Osteoblast (primary cell): ENCODE data around the gene MYT1. TPM values are rescaled to one million over a fixed set of nuclear protein-coding genes. Genes with fewer than 3 reads are reported as not detected.
A peak's percentile ranks its signal among the peaks of the same experiment; 100 is the strongest.
"Not testable (repeated sequence)": the region's sequence is repeated elsewhere in the genome, so short reads cannot be mapped to it uniquely, and the experiment has no call there.

ENCODE experiments used
- DNase-seq: peaks from one replicate; pipeline ENCODE4 v3.0.0; 2011; ENCODE audit warnings: low spot score, mixed read lengths; ENCODE audit not compliant: insufficient read length; ENCODE audit errors: missing footprints
- H2AFZ ChIP-seq: 2 replicates; pipeline ENCODE4 v1.6.0; 2011; ENCODE audit warnings: mild to moderate bottlenecking, low read length
- H3K27ac ChIP-seq: 2 replicates; pipeline ENCODE4 v1.5.1; 2011; ENCODE audit warnings: mild to moderate bottlenecking, low read depth, low read length, moderate library complexity
- H3K27me3 ChIP-seq: 2 replicates; pipeline ENCODE4 v1.6.0; 2012; ENCODE audit warnings: mild to moderate bottlenecking, control low read depth, inconsistent platforms, low read length, moderate library complexity; ENCODE audit not compliant: insufficient read depth
- H3K36me3 ChIP-seq: 2 replicates; pipeline ENCODE4 v1.5.1; 2011; ENCODE audit warnings: mild to moderate bottlenecking, low read length, control low read depth, moderate library complexity; ENCODE audit not compliant: insufficient read depth
- H3K4me1 ChIP-seq: 2 replicates; pipeline ENCODE4 v1.5.1; 2011; ENCODE audit warnings: mild to moderate bottlenecking, low read length, control low read depth, moderate library complexity; ENCODE audit not compliant: insufficient read depth
- H3K4me2 ChIP-seq: 2 replicates; pipeline ENCODE4 v1.6.0; 2011; ENCODE audit warnings: mild to moderate bottlenecking, low read length; ENCODE audit not compliant: insufficient read depth
- H3K4me3 ChIP-seq: fragments of 200-600 bp; sonication (generic); 3 replicates; pipeline ENCODE4 v1.5.1; 2012; ENCODE audit warnings: mild to moderate bottlenecking, low read length, inconsistent platforms; ENCODE audit not compliant: insufficient read depth
- H3K79me2 ChIP-seq: 2 replicates; pipeline ENCODE4 v1.6.0; 2012; ENCODE audit warnings: mild to moderate bottlenecking, low read length, control low read depth, inconsistent platforms; ENCODE audit not compliant: insufficient read depth
- H3K9me3 ChIP-seq: 2 replicates; pipeline ENCODE4 v1.5.1; 2011; ENCODE audit warnings: low read depth, low read length, control low read depth
- H4K20me1 ChIP-seq: 2 replicates; pipeline ENCODE4 v1.6.0; 2012; ENCODE audit warnings: mild to moderate bottlenecking, low read length, control low read depth; ENCODE audit not compliant: insufficient read depth
- total RNA-seq: library from RNA; depleted of rRNA; stranded (reverse); fragments of >200 nt; gene quantifications from 2 replicates; pipeline ENCODE4 v1.2.3, GENCODE V29; 2012
- TF ChIP-seq, protein P1 (sequence below): IDR thresholded peaks from 2 replicates; pipeline ENCODE4 v1.5.1; 2011; ENCODE audit warnings: mild to moderate bottlenecking, low read depth, low read length, moderate library complexity; ENCODE audit errors: extremely low read depth

Gene MYT1
- total RNA-seq, 1 donor: not detected

DNA sequence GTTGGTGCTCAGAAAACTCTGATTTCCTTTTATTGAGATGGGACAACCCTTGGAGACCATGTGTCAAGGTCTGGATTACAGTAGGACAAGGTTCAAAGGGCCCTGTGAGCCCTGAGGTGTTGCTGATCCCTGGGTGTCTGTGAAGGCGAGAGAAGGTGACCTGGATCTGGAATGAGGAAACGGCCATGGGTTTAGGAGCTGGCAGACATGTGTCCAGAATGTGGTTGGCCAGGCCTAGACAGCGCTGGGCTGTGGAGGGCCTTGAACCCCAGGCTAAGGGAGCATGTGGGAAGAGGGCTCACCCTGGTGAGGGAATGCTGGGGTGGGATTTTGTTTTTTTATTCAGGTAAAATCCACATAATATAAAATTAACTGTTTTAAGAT lies 116.2 kb downstream of the MYT1 start:
- no peaks in the 10 kb centered on the region for H4K20me1 ChIP-seq
- H3K9me3 ChIP-seq: no peaks in the 10 kb centered on the region
- no peaks in the 10 kb centered on the region for H3K4me1 ChIP-seq
- H3K27ac ChIP-seq: no peak overlapping the region
- TF ChIP-seq, protein P1, sequence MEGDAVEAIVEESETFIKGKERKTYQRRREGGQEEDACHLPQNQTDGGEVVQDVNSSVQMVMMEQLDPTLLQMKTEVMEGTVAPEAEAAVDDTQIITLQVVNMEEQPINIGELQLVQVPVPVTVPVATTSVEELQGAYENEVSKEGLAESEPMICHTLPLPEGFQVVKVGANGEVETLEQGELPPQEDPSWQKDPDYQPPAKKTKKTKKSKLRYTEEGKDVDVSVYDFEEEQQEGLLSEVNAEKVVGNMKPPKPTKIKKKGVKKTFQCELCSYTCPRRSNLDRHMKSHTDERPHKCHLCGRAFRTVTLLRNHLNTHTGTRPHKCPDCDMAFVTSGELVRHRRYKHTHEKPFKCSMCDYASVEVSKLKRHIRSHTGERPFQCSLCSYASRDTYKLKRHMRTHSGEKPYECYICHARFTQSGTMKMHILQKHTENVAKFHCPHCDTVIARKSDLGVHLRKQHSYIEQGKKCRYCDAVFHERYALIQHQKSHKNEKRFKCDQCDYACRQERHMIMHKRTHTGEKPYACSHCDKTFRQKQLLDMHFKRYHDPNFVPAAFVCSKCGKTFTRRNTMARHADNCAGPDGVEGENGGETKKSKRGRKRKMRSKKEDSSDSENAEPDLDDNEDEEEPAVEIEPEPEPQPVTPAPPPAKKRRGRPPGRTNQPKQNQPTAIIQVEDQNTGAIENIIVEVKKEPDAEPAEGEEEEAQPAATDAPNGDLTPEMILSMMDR: no peak
- no peak overlapping the region for H2AFZ ChIP-seq
- DNase-seq: no peak
- H3K4me3 ChIP-seq: no peak overlapping the region
- H3K79me2 ChIP-seq: no peaks in the 10 kb centered on the region
- no peak overlapping the region for H3K4me2 ChIP-seq
- H3K36me3 ChIP-seq: no peaks in the 10 kb centered on the region
- H3K27me3 ChIP-seq: peaks cover 3% of the 10 kb centered on the region

DNA sequence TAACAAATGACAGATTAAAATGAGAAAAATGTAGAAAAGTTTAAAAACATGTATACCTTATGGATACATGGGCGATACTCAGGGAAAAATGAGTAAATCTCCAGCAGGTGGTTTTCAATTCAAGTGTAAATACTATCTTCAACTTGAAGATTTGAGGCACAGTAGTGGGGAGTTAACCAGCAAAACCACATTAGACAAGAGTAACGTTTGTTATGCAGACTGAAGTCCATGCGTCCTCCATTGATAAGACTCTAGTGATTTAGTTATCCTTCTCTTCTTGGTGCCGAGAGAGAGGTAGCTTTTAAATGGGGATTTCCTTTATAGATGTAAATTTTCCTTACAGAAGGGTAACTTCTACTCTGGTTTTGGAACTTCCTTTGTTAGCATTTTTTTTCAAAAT lies 119.4 kb downstream of the MYT1 start:
- peaks cover 3% of the 10 kb centered on the region for H3K27me3 ChIP-seq
- H3K36me3 ChIP-seq: no peaks in the 10 kb centered on the region
- H3K9me3 ChIP-seq: no peaks in the 10 kb centered on the region
- H4K20me1 ChIP-seq: no peaks in the 10 kb centered on the region
- H3K27ac ChIP-seq: no peak overlapping the region
- no peak for DNase-seq
- no peak overlapping the region for H3K4me2 ChIP-seq
- H3K4me3 ChIP-seq: no peak overlapping the region
- no peaks in the 10 kb centered on the region for H3K4me1 ChIP-seq
- no peaks in the 10 kb centered on the region for H3K79me2 ChIP-seq
- no peak overlapping the region for H2AFZ ChIP-seq
- TF ChIP-seq, protein P1: no peak

GRCh38 chr20:64285579-64286446 lies 121.6 kb downstream of the MYT1 start:
- not testable (repeated sequence) for H3K36me3 ChIP-seq, H3K4me3 ChIP-seq, H3K27me3 ChIP-seq, H4K20me1 ChIP-seq, H3K9me3 ChIP-seq, H3K4me2 ChIP-seq, H2AFZ ChIP-seq, H3K27ac ChIP-seq, H3K79me2 ChIP-seq, H3K4me1 ChIP-seq
- TF ChIP-seq, protein P1: peak; percentile 65
- DNase-seq: peak; percentile 75

GRCh38 chr20:64286447-64287263 lies 122.4 kb downstream of the MYT1 start:
- H3K27me3 ChIP-seq, H2AFZ ChIP-seq, H3K79me2 ChIP-seq, H3K36me3 ChIP-seq, H4K20me1 ChIP-seq, H3K27ac ChIP-seq, H3K4me1 ChIP-seq, H3K4me2 ChIP-seq, H3K9me3 ChIP-seq, H3K4me3 ChIP-seq: not testable (repeated sequence)
- peak; percentile 44 for DNase-seq

DNA sequence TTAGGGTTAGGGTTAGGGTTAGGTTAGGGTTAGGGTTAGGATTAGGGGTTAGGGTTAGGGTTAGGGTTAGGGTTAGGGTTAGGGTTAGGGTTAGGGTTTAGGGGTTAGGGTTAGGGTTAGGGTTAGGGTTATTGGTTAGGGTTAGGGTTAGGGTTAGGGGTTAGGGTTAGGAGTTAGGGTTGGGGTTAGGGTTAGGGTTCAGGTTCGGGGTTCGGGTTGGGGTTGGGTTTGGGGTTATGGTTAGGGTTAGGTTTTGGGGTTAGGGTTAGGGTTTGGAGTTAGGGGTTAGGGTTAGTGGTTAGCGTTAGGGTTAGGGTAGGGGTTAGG lies 123.0 kb downstream of the MYT1 start:
- DNase-seq, H3K4me2 ChIP-seq, H3K4me1 ChIP-seq, H3K36me3 ChIP-seq, H4K20me1 ChIP-seq, H3K9me3 ChIP-seq, H2AFZ ChIP-seq, H3K27me3 ChIP-seq, H3K4me3 ChIP-seq, H3K27ac ChIP-seq, H3K79me2 ChIP-seq: not testable (repeated sequence)
